ENCODE results near the gene PLBD1.

PLBD1 gene

GRCh38 chr12:14460212-14460841 is 107.4 kb downstream of the PLBD1 start:
- TF ChIP-seq FOXP2 (optimal IDR thresholded peaks at IDR 0.05; ENCODE audit: borderline replicate concordance, extremely low read depth, extremely low read length, insufficient read depth), result no peak
- TF ChIP-seq SIN3A (IDR thresholded peaks at IDR 0.05; ENCODE audit: borderline replicate concordance, insufficient read depth, low read length), result no peak
- no peak for TF ChIP-seq REST (IDR thresholded peaks at IDR 0.05; ENCODE audit: insufficient read depth in 1 of 2, low read depth in 2 of 2, low read length in 2 of 2)
- TF ChIP-seq TAF1 (IDR thresholded peaks at IDR 0.05; ENCODE audit: borderline replicate concordance, insufficient read depth, low read length), result no peak
- no peak for TF ChIP-seq POLR2AphosphoS5 (IDR thresholded peaks at IDR 0.05; ENCODE audit: low read depth, low read length)

- TF ChIP-seq FOXP2 (optimal IDR thresholded peaks at IDR 0.05; ENCODE audit: borderline replicate concordance, extremely low read depth, extremely low read length, insufficient read depth) (no peak), SIN3A (IDR thresholded peaks at IDR 0.05; ENCODE audit: borderline replicate concordance, insufficient read depth, low read length) (no peak), POLR2AphosphoS5 (IDR thresholded peaks at IDR 0.05; ENCODE audit: low read depth, low read length) (no peak), TAF1 (IDR thresholded peaks at IDR 0.05; ENCODE audit: borderline replicate concordance, insufficient read depth, low read length) (no peak), REST (IDR thresholded peaks at IDR 0.05; ENCODE audit: insufficient read depth in 1 of 2, low read depth in 2 of 2, low read length in 2 of 2) (no peak)
Observed at GRCh38 chr12:14454098-14454907, 113.4 kb downstream of the PLBD1 start.

All from PFSK-1 (cell line).